ENCODE results near the gene ZNF487.
A peak's percentile ranks its signal among the peaks of the same experiment; 100 is the strongest.

The ZNF487 gene

GRCh38 chr10:43411536-43411935 is 25.4 kb upstream of the ZNF487 start:
- no peaks in the 10 kb centered on the region for H3K27me3 ChIP-seq (ENCODE audit: insufficient read depth, poor library complexity, severe bottlenecking)
- no peak for TF ChIP-seq REST (IDR thresholded peaks at IDR 0.05; ENCODE audit: insufficient replicate concordance, low read depth)
- TF ChIP-seq CTCF (IDR thresholded peaks at IDR 0.05; ENCODE audit: insufficient read depth, low read length), result no peak
- TF ChIP-seq POLR2AphosphoS5 (IDR thresholded peaks at IDR 0.05; ENCODE audit: low read depth), result no peak
- no peak for TF ChIP-seq SPI1 (IDR thresholded peaks at IDR 0.05; ENCODE audit: borderline replicate concordance, low read depth)
- no peak for TF ChIP-seq GABPA (IDR thresholded peaks at IDR 0.05; ENCODE audit: low read depth)
- H3K4me3 ChIP-seq (replicated peaks; ENCODE audit: insufficient read depth, low read length), result no peak overlapping the region
- no peak overlapping the region for H3K27ac ChIP-seq (replicated peaks)
- no peak for DNase-seq (ENCODE audit: low read depth in 1 of 2, low spot score in 1 of 2)

- no peak overlapping the region for H3K27ac ChIP-seq (replicated peaks)
- no peak for DNase-seq (ENCODE audit: low read depth in 1 of 2, low spot score in 1 of 2)
- TF ChIP-seq GABPA (IDR thresholded peaks at IDR 0.05; ENCODE audit: low read depth), result no peak
- TF ChIP-seq POLR2AphosphoS5 (IDR thresholded peaks at IDR 0.05; ENCODE audit: low read depth), result no peak
- TF ChIP-seq CTCF (IDR thresholded peaks at IDR 0.05; ENCODE audit: insufficient read depth, low read length), result no peak
- H3K27me3 ChIP-seq (ENCODE audit: insufficient read depth, poor library complexity, severe bottlenecking), result no peaks in the 10 kb centered on the region
- no peak overlapping the region for H3K4me3 ChIP-seq (replicated peaks; ENCODE audit: insufficient read depth, low read length)
Measured at GRCh38 chr10:43415544-43415943, 21.4 kb upstream of the ZNF487 start.

GRCh38 chr10:43417950-43418768 is 18.8 kb upstream of the ZNF487 start:
- Histone ChIP-seq H3K27me3 (ENCODE audit: insufficient read depth, poor library complexity, severe bottlenecking) (no peaks in the 10 kb centered on the region), H3K27ac (replicated peaks) (peak overlapping the region; percentile 95), H3K4me3 (replicated peaks; ENCODE audit: insufficient read depth, low read length) (no peak overlapping the region)
- DNase-seq (ENCODE audit: low read depth in 1 of 2, low spot score in 1 of 2), result peak; percentile 98 to 99
- TF ChIP-seq SPI1 (IDR thresholded peaks at IDR 0.05; ENCODE audit: borderline replicate concordance, low read depth) (peak; percentile 88), POLR2AphosphoS5 (IDR thresholded peaks at IDR 0.05; ENCODE audit: low read depth) (peak; percentile 98), GABPA (IDR thresholded peaks at IDR 0.05; ENCODE audit: low read depth) (peak; percentile 67), CTCF (IDR thresholded peaks at IDR 0.05; ENCODE audit: insufficient read depth, low read length) (no peak), REST (IDR thresholded peaks at IDR 0.05; ENCODE audit: insufficient replicate concordance, low read depth) (no peak)
